WTC11 (cell line): ENCODE measurements around the gene COG6.

Experiments
- CREB1 ChIP-seq: sonication (generic); formaldehyde crosslinking; IDR thresholded peaks from 2 replicates; pipeline ENCODE4 v1.8.0; 2023; ENCODE audit warnings: mild to moderate bottlenecking, missing genetic modification reagents
- CTCF ChIP-seq: fragments of 200-600 bp; IDR thresholded peaks from 2 replicates; pipeline ENCODE4 v1.8.0; 2022; ENCODE audit warnings: antibody characterized with exemption
- FOXJ3 ChIP-seq: sonication (generic); formaldehyde crosslinking; IDR thresholded peaks from 2 replicates; pipeline ENCODE4 v1.9.0; 2021; ENCODE audit warnings: missing genetic modification reagents, mild to moderate bottlenecking, borderline replicate concordance
- MLX ChIP-seq: sonication (generic); formaldehyde crosslinking; IDR thresholded peaks from 2 replicates; pipeline ENCODE4 v1.8.1; 2023; ENCODE audit warnings: mild to moderate bottlenecking, missing genetic modification reagents, moderate library complexity
- SP1 ChIP-seq: sonication (generic); formaldehyde crosslinking; conservative IDR thresholded peaks from 2 replicates; pipeline ENCODE4 v1.8.1; 2022; ENCODE audit warnings: missing genetic modification reagents

- TF ChIP-seq MLX (CRISPR knock-in tag) (no peak), CREB1 (CRISPR knock-in tag) (no peak), SP1 (CRISPR knock-in tag) (no peak), FOXJ3 (CRISPR knock-in tag) (no peak), CTCF (no peak)
Observed at GRCh38 chr13:39672378-39673132, 17.1 kb downstream of the COG6 start.
